Panc1 (cell line): Measurements from ENCODE around the gene CFAP251. TPM values are rescaled to one million over a fixed set of nuclear protein-coding genes. Genes with fewer than 3 reads are reported as not detected.

Experiments
- ATAC-seq: fragments of 200-7000 bp; cut with Tn5 transposase; 2 replicates; pipeline ENCODE4 v1.9.1; 2020; ENCODE audit warnings: mild to moderate bottlenecking, moderate library complexity
- BruUV-seq: library from RNA; stranded (reverse); fragments of 400-500 nt; replicated peaks from 2 replicates; lab custom pipeline; 2021; lab: Mats Ljungman, UMichigan
- CTCF ChIA-PET: fragments of 300-600 bp; sonication (Branson Sonifier 250); formaldehyde crosslinking; loops from one replicate; lab custom pipeline; 2022; ENCODE audit warnings: antibody characterized with exemption; lab: Charles Lee
- POLR2A ChIA-PET: fragments of 300-600 bp; sonication (Branson Sonifier 250); formaldehyde crosslinking; loops from one replicate; lab custom pipeline; 2022; ENCODE audit warnings: antibody characterized with exemption; lab: Charles Lee
- DNase-seq: peaks from one replicate; pipeline ENCODE4 v3.0.0-alpha.2; 2010; ENCODE audit warnings: low read depth, low spot score
- H3K27ac ChIP-seq: 2 replicates; pipeline ENCODE4 v1.5.1; 2011; ENCODE audit warnings: mild to moderate bottlenecking, low read length, inconsistent platforms
- H3K27me3 ChIP-seq: fragments of 200-500 bp; sonication (Bioruptor generic); 2 replicates; pipeline ENCODE4 v1.6.0; 2014; ENCODE audit warnings: low read length, inconsistent platforms; ENCODE audit not compliant: control insufficient read depth, insufficient read depth
- H3K36me3 ChIP-seq: fragments of 200-500 bp; sonication (Bioruptor generic); 2 replicates; pipeline ENCODE4 v1.5.1; 2014; ENCODE audit warnings: inconsistent platforms, mild to moderate bottlenecking, low read length, moderate library complexity; ENCODE audit not compliant: control insufficient read depth, insufficient read depth
- H3K4me1 ChIP-seq: 2 replicates; pipeline ENCODE4 v1.5.1; 2011; ENCODE audit warnings: inconsistent platforms, mild to moderate bottlenecking, low read length, moderate library complexity; ENCODE audit not compliant: control insufficient read depth, insufficient read depth
- H3K4me3 ChIP-seq, 2 experiments: 2 replicates each; pipeline ENCODE4 v1.5.1; 2011 to 2012; ENCODE audit warnings: low read depth in 2 of 2, low read length in 2 of 2, mild to moderate bottlenecking in 2 of 2, inconsistent platforms in 1 of 2, moderate library complexity in 1 of 2
- H3K9me3 ChIP-seq: fragments of 200-500 bp; sonication (Bioruptor generic); 2 replicates; pipeline ENCODE4 v1.5.1; 2014; ENCODE audit warnings: low read depth, mild to moderate bottlenecking, inconsistent platforms, low read length, moderate library complexity; ENCODE audit not compliant: control insufficient read depth, insufficient read depth
- CTCF ChIP-seq: fragments of 450-650 bp; IDR thresholded peaks from 2 replicates; pipeline ENCODE4 v1.5.1; 2017; ENCODE audit warnings: mild to moderate bottlenecking
- POLR2AphosphoS5 ChIP-seq: IDR thresholded peaks from 2 replicates; pipeline ENCODE4 v1.6.1; 2012; ENCODE audit warnings: mild to moderate bottlenecking, low read depth, low read length, moderate library complexity
- REST ChIP-seq, 2 experiments: IDR thresholded peaks; 2 replicates each; pipeline ENCODE4 v1.6.1; 2011 to 2012; ENCODE audit warnings: low read depth in 2 of 2, control low read depth in 1 of 2, low read length in 1 of 2, mild to moderate bottlenecking in 1 of 2, moderate library complexity in 1 of 2; ENCODE audit not compliant: insufficient read depth in 1 of 2
- SIN3A ChIP-seq: IDR thresholded peaks from 2 replicates; pipeline ENCODE4 v1.6.1; 2012; ENCODE audit warnings: low read depth, mild to moderate bottlenecking, low read length, moderate library complexity, borderline replicate concordance; ENCODE audit not compliant: insufficient read depth
- TCF7L2 ChIP-seq: IDR thresholded peaks from 2 replicates; pipeline ENCODE4 v1.6.1; 2011; ENCODE audit warnings: mild to moderate bottlenecking, low read depth, low read length, inconsistent platforms
- in situ Hi-C: cut with HindIII; loops from 2 replicates; pipeline ENCODE4 v1.10.0; 2016; ENCODE audit warnings: low sequenced_read_pairs, low pct_unique_long_range_greater_than_20kb
- intact Hi-C: fragments of 100-400 bp; cut with micrococcal nuclease; formaldehyde crosslinking; loops from one replicate; pipeline ENCODE4 v1.10.0; 2022; ENCODE audit not compliant: unreplicated experiment
- total RNA-seq: library from RNA; stranded (reverse); gene quantifications from one replicate; pipeline ENCODE4 v1.2.1, GENCODE V29; 2021; ENCODE audit not compliant: unreplicated experiment

Gene CFAP251
- total RNA-seq, 1 experiment from 2014 or later, result 4.2 TPM

GRCh38 chr12:121953695-121954094, 35.3 kb downstream of the CFAP251 start:
- intact Hi-C loops, result no loop called here
- DNase-seq (no peak), ATAC-seq (no peak)
- in situ Hi-C loops, result no loop called here
- Histone ChIP-seq H3K4me3 (no peak overlapping the region), H3K27me3 (no peaks in the 10 kb centered on the region), H3K4me1 (no peaks in the 10 kb centered on the region), H3K36me3 (no peaks in the 10 kb centered on the region), H3K9me3 (no peaks in the 10 kb centered on the region), H3K27ac (no peak overlapping the region)
- TF ChIP-seq TCF7L2, result no peak
- TF ChIP-seq SIN3A, result no peak
- no peak for TF ChIP-seq POLR2AphosphoS5
- TF ChIP-seq REST (IDR thresholded peaks at IDR 0.05; ENCODE audit: insufficient read depth in 1 of 2, low read depth in 2 of 2, low read length in 1 of 2), result no peak
- no peak for TF ChIP-seq CTCF
- POLR2A ChIA-PET, result no interaction called here
- BruUV-seq, result no TSS peak
- CTCF ChIA-PET, result no interaction called here

GRCh38 chr12:121955258-121956237, 37.2 kb downstream of the CFAP251 start:
- Histone ChIP-seq H3K9me3 (no peaks in the 10 kb centered on the region), H3K27me3 (no peaks in the 10 kb centered on the region), H3K27ac (no peak overlapping the region), H3K4me1 (no peaks in the 10 kb centered on the region), H3K36me3 (no peaks in the 10 kb centered on the region), H3K4me3 (no peak overlapping the region)
- in situ Hi-C loops, result no loop called here
- no TSS peak for BruUV-seq
- ChIA-PET POLR2A (no interaction called here), CTCF (no interaction called here)
- peak; percentile 81 for TF ChIP-seq CTCF
- TF ChIP-seq POLR2AphosphoS5, result no peak
- TF ChIP-seq SIN3A, result no peak
- TF ChIP-seq REST (IDR thresholded peaks at IDR 0.05; ENCODE audit: insufficient read depth in 1 of 2, low read depth in 2 of 2, low read length in 1 of 2), result no peak
- no peak for TF ChIP-seq TCF7L2
- DNase-seq (no peak), ATAC-seq (0 out of 2 replicates have a peak, but pooled peaks have one; percentile 72)
- intact Hi-C loops, result no loop called here
